ENCODE measurements around the gene ADAMTS2.

The ADAMTS2 gene

GRCh38 chr5:179345433-179346321 lies at the start of gene ADAMTS2:
Gene ADAMTS2 (minus strand): TSS chr5:179345461. CDS start chr5:179345328, 133 bp downstream.
- DNase-seq (ENCODE audit: low read depth in 2 of 2): no peak

- no peak for DNase-seq (ENCODE audit: low read depth in 2 of 2)
Measured at GRCh38 chr5:179393078-179393477, 47.8 kb upstream of the ADAMTS2 start.

GRCh38 chr5:179387151-179388110 lies 42.2 kb upstream of the ADAMTS2 start:
- DNase-seq (ENCODE audit: low read depth in 2 of 2): no peak

- no peak for DNase-seq (ENCODE audit: low read depth in 2 of 2)
Measured at GRCh38 chr5:179385914-179386313, 40.7 kb upstream of the ADAMTS2 start.

- no peak for DNase-seq (ENCODE audit: low read depth in 2 of 2)
Measured at GRCh38 chr5:179382486-179382885, 37.2 kb upstream of the ADAMTS2 start.

GRCh38 chr5:179381691-179382090 lies 36.4 kb upstream of the ADAMTS2 start:
- no peak for DNase-seq (ENCODE audit: low read depth in 2 of 2)

GRCh38 chr5:179380211-179381035 lies 35.2 kb upstream of the ADAMTS2 start:
- DNase-seq (ENCODE audit: low read depth in 2 of 2): no peak

- no peak for DNase-seq (ENCODE audit: low read depth in 2 of 2)
Measured at GRCh38 chr5:179379321-179379890, 34.1 kb upstream of the ADAMTS2 start.

GRCh38 chr5:179378441-179379271 lies 33.4 kb upstream of the ADAMTS2 start:
- DNase-seq (ENCODE audit: low read depth in 2 of 2): no peak

GRCh38 chr5:179378116-179378440 lies 32.8 kb upstream of the ADAMTS2 start:
- no peak for DNase-seq (ENCODE audit: low read depth in 2 of 2)

GRCh38 chr5:179377421-179378115 lies 32.3 kb upstream of the ADAMTS2 start:
- no peak for DNase-seq (ENCODE audit: low read depth in 2 of 2)

- no peak for DNase-seq (ENCODE audit: low read depth in 2 of 2)
Measured at GRCh38 chr5:179376701-179377420, 31.6 kb upstream of the ADAMTS2 start.

GRCh38 chr5:179375831-179376365 lies 30.6 kb upstream of the ADAMTS2 start:
- no peak for DNase-seq (ENCODE audit: low read depth in 2 of 2)

- no peak for DNase-seq (ENCODE audit: low read depth in 2 of 2)
Measured at GRCh38 chr5:179375236-179375685, 30.0 kb upstream of the ADAMTS2 start.

- DNase-seq (ENCODE audit: low read depth in 2 of 2): no peak
Measured at GRCh38 chr5:179374506-179375235, 29.4 kb upstream of the ADAMTS2 start.

- no peak for DNase-seq (ENCODE audit: low read depth in 2 of 2)
Measured at GRCh38 chr5:179373961-179374505, 28.8 kb upstream of the ADAMTS2 start.

- DNase-seq (ENCODE audit: low read depth in 2 of 2): no peak
Measured at GRCh38 chr5:179373101-179373934, 28.1 kb upstream of the ADAMTS2 start.
